Epithelial cell of prostate (primary cell): Measurements from ENCODE around the gene RCSD1.

ENCODE experiments used
- DNase-seq: peaks from one replicate; pipeline ENCODE4 v3.0.0-alpha.2; 2011; ENCODE audit warnings: low read depth, low spot score
- H3K27ac ChIP-seq: fragments of 450-650 bp; 2 replicates; pipeline ENCODE4 v1.5.1; 2017; ENCODE audit warnings: mild to moderate bottlenecking

RCSD1 gene

DNA sequence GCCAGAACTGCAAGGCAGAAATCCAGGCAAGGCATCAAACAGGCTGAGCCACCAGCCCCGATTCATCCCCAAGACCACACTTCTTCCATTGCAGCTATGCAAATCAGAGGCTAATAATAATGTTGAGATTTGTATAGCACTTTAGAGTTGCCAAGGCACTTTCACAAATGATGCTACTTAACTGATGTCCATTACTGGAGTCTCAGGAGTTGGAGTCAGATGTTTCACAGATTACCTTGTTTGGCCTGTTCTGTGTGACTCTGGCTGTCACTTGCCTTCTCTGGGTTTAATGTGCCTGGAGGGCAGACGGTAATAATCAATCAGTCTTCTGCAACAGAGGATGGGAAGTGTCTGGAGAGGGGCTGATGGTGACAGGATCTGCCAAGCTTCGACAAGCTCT lies 51.0 kb downstream of the RCSD1 start:
- no peak overlapping the region for H3K27ac ChIP-seq
- DNase-seq: no peak

DNA sequence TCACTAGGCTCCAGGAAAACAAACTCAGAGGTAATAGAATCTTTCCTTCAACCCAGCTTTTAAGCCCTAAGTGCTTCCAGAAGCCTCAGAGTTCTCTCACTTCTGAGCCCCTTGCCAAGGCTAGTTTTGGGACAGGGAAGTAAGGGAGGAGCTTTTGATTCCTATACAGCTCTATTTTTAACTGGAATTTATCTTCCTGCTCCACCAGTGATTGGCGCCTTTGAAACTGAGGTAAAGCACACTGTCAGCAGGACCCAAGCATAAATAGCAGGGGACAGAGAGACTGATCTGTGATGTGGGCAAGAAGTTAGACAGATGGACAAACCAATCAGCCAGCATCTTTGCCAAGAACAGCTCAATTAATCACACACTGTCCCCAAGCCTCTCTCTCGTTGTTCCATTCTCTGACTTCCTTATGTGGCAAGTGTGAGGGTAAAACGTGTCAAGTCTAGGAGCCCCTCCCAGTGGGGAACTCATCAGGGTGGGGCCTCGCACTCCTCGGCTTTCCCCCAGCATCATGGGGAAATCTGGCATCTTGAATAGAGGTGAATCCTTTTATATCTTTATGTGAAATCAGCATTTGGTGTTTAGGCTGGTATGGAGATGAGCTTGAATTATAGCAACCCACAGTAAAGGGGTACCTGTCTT lies 51.5 kb downstream of the RCSD1 start:
- no peak for DNase-seq
- H3K27ac ChIP-seq: no peak overlapping the region

GRCh38 chr1:167683226-167683625 lies 53.2 kb downstream of the RCSD1 start:
- no peak overlapping the region for H3K27ac ChIP-seq
- no peak for DNase-seq

DNA sequence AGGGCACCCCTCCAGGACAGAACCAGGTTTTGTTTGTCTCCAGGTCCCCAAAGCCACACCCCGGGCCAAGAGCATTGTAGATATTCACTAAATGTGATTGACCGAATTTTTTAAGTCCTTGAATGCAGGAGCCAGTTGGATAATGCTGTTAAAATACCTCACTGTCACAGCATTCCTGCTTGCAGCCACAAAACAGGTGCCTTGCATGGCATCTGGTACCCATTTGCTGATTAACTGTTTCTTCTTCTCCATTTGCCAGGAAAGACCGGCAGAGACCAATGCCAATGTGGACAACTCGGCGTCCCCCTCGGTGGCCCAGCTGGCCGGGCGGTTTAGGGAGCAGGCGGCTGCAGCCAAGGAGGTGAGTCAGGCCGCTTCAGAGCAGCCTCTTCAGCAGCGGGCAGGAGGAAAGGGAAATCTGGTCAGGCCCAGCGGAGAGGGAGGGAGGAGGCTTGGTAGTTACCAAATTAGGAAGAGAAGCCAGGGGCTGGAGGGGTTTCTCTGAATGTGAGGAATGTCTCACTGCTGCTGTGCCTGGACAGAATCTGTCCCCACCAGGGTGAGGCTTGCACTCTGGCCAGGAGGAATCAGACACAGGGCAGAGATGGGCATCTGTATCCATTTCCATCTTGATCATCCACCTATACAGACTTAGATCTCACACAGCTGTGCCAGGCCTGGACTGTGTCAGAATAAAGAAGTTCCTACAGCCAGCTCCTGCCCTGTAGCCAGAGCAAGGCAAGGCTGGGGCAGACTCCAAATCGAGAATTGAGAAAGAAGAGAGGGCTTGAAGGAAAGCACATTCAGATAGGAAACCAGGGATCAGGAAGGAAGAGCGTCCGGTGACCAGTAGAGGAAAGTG lies 53.8 kb downstream of the RCSD1 start:
- DNase-seq: no peak
- H3K27ac ChIP-seq: no peak overlapping the region

GRCh38 chr1:167685844-167686243 lies 55.8 kb downstream of the RCSD1 start:
- H3K27ac ChIP-seq: no peak overlapping the region
- DNase-seq: no peak

DNA sequence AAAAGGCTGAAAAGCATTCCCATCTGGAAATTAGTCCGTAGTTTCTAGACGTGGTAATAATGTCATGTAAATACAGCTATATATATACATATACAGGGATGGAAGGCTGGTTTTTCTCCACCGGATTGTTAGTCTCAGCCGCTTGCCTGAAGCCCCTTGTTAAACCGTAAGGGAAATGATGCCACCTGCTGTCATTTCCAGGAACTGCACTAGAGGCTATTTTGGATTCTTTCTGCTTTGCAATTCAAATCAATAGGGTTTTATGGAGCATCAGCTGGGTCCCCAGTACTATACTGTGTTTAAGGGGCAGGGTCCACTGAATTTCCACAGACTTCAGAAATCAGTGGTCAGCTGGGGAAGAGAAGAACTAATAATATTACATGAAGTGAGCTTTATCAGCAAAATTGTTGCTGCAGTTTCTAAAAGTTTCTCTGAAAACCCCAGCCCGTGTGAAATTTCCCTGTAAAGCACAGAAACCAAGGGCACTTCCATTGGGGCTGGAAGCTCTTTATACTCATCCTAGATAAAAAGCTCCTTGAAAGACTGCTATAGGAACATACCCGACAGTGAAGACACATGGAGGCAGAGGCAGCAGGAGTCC lies 58.0 kb downstream of the RCSD1 start:
- no peak for DNase-seq
- no peak overlapping the region for H3K27ac ChIP-seq

GRCh38 chr1:167689567-167689920 lies 59.5 kb downstream of the RCSD1 start:
- H3K27ac ChIP-seq: no peak overlapping the region
- DNase-seq: no peak

DNA sequence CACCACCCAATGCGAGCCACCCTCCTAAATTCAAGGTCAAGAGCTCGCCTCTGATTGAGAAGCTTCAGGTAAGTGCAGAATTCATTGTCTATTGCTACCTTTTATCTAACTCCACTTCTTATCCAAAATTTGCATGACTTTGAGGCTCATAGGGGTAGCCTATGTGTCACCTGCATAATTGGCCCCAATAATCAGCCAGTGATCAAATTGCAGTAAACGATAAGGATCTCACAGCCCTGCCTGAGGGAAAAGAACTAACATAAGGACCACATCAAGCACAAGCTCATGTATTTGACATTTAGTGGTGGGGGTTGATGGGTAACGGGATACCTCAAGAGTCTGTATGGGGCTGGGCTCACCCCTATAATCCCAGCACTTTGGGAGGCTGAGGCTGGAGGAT lies 60.0 kb downstream of the RCSD1 start:
- DNase-seq: no peak
- H3K27ac ChIP-seq: no peak overlapping the region

- no peak overlapping the region for H3K27ac ChIP-seq
- DNase-seq: no peak
Measured at GRCh38 chr1:167693425-167694045, 63.5 kb downstream of the RCSD1 start.

- no peak overlapping the region for H3K27ac ChIP-seq
- DNase-seq: no peak
Measured at GRCh38 chr1:167694691-167695090, 64.7 kb downstream of the RCSD1 start.

GRCh38 chr1:167695147-167695546 lies 65.1 kb downstream of the RCSD1 start:
- DNase-seq: no peak
- H3K27ac ChIP-seq: no peak overlapping the region

DNA sequence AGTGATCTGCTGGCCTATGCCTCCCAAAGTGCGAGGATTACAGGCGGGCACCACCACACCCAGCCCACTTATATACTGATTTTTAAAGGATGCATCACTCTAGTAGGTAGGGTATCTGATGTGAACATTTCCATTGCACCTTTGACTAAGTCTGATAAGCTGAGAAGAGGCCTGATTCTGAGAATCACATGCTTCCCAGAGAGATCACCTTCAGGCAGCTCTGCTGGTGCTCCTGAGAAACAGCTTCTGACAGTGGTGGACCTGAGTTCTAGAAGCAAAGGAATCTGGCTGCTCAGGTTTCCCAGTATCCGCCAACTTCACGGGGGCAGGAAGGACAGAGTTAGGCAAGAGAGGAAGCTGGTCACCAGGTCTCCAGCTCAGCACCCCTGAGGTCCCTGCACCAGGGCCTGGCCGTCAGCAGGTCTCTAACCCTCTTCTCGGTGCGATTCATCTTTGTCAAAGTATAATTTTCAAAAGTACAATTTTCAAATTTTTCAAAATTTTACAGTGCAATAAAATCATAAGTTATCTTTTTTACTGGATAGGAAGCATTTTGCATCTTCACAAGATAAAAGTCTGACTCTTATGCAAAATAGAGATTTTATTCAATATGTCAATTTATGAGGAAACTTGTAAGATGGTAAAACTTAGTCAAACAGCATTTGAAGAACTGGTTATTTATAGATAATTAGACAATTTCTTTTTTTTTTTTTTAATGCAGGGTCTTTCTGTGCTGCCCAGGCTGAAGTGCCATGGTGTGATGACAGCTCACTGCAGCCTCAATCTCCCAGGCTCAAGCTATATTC lies 65.9 kb downstream of the RCSD1 start:
- H3K27ac ChIP-seq: no peak overlapping the region
- no peak for DNase-seq

DNA sequence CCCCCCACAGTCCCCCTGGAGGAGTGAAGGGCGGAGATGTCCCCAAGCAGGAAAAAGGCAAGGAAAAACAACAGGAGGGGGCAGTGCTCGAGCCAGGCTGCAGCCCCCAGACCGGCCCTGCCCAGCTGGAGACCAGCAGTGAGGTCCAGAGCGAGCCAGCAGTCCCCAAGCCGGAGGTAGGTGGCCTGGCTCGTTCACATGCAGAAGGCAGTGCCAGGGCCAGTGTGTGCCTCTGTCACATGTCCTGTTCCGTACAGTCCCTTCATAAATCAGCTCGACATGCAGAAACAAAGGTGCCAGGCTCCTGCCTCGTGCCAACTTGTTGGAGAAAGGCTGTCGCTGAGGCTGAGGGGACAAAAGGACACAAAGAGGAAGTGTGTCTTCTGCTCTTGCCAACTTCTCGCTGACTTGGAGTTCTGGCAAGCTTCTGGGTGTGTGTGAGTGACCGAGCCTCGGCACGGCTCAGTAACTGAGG lies 67.7 kb downstream of the RCSD1 start:
- no peak for DNase-seq
- no peak overlapping the region for H3K27ac ChIP-seq

DNA sequence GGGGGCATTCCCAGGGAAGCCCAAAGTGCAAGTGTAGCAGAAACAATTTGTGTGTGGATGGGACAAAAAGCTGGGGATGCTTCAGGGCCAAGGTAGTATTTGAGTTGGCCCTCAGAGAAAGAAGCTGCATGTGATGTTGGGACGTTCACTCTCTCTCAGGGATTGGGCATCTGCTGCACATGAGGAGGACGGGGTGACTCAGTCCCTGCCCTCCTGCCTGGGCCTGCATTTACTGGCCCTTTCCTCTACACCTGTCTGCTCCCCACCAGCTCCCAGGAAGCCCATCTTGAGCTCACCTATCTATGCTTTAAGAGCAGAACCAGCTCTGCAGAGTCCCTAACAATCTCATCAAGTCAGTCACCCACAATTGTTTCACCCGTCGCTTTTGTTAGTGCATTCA lies 68.3 kb downstream of the RCSD1 start:
- no peak for DNase-seq
- H3K27ac ChIP-seq: no peak overlapping the region

- H3K27ac ChIP-seq: no peak overlapping the region
- no peak for DNase-seq
Measured at GRCh38 chr1:167701510-167701909, 71.5 kb downstream of the RCSD1 start.

DNA sequence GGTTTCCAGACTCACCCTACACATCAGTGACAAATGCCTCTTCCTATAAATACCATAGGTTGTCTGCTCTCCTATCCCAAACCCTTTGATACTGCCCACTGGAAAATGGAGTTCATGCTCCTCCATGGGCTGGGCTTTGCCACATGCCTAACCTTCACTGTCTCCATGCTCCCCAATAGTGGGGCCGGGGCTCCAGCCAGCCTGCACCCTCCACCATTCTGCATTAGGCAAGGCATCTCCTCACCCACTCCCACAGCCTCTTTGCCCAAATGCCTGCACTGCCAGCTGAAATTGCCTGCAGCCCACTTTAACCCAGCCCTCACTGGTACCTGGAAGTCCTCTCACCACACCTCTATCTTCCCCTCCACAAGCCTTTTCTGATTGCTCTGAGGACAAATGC lies 73.5 kb downstream of the RCSD1 start:
- DNase-seq: no peak
- H3K27ac ChIP-seq: no peak overlapping the region

DNA sequence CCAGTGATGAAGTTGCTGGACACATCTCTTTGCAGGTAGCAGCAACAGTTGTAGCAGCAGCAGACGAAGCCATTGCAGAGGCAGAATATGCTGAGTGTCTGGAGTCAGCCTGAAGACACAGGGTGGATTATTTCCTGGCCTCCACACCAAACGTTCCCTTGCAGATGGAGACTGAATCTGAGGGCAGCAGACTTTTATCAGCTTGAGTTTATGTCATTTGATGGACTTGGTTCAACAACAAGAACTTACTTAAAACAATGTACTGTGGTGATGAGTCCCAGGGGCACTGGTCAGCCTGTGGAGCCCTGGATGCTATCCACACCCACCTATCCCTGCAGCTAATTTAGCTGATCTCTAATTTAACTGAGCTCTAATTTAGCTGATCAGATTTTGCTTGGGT lies 74.7 kb downstream of the RCSD1 start:
- DNase-seq: no peak
- no peak overlapping the region for H3K27ac ChIP-seq

DNA sequence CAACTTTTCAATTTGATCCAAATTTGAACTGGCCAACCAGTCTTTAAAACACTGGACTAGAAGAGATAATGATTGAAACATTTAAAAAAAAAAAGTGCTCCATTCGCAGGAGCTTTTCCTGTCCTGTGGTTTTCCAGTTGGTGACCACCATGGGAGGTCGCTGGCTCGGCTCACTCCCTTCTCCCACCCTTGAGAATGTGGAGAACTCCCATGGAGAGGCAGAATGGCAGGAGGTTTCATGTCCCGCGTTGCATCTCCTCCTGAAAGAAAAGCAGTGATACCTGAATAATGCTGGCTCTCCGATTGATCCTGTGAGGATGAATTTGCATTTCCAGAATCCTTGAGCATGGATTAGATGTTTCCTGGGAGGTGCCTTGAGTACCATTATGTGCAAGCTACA lies 75.2 kb downstream of the RCSD1 start:
- H3K27ac ChIP-seq: no peak overlapping the region

GRCh38 chr1:167706363-167706762 lies 76.3 kb downstream of the RCSD1 start:
- H3K27ac ChIP-seq: no peak overlapping the region
- DNase-seq: no peak

More for the DNA sequence above, 75.2 kb downstream of the RCSD1 start:
- DNase-seq: no peak
